Measurements from ENCODE around the gene MAN1C1. TPM values are rescaled to one million over a fixed set of nuclear protein-coding genes. Genes with fewer than 3 reads are reported as not detected.
A peak's percentile ranks its signal among the peaks of the same experiment; 100 is the strongest.

Gene MAN1C1
- total RNA-seq, 1 experiment from 2014 or later, result 5.3 TPM

- no peak for DNase-seq (ENCODE audit: low spot score)
- in situ Hi-C loops (cut with HindIII; ENCODE audit: low sequenced_read_pairs), result no loop called here
These were observed 163.3 kb downstream of the MAN1C1 start for GRCh38 chr1:25779894-25780293.

- in situ Hi-C loops (cut with HindIII; ENCODE audit: low sequenced_read_pairs), result no loop called here
- DNase-seq (ENCODE audit: low spot score), result no peak
These were observed 163.9 kb downstream of the MAN1C1 start for GRCh38 chr1:25780318-25781129.

GRCh38 chr1:25781130-25781433, 164.5 kb downstream of the MAN1C1 start:
- in situ Hi-C loops (cut with HindIII; ENCODE audit: low sequenced_read_pairs), result no loop called here

GRCh38 chr1:25782608-25783201, 166.1 kb downstream of the MAN1C1 start:
- no peak for DNase-seq (ENCODE audit: low spot score)
- in situ Hi-C loops (cut with HindIII; ENCODE audit: low sequenced_read_pairs), result no loop called here

More at GRCh38 chr1:25781130-25781433, 164.5 kb downstream of the MAN1C1 start:
- DNase-seq (ENCODE audit: low spot score), result no peak

GRCh38 chr1:25784575-25785051, 168.0 kb downstream of the MAN1C1 start:
- peak; percentile 88 for DNase-seq (ENCODE audit: low spot score)
- in situ Hi-C loops (cut with HindIII; ENCODE audit: low sequenced_read_pairs), result no loop called here

- DNase-seq (ENCODE audit: low spot score), result no peak
- in situ Hi-C loops (cut with HindIII; ENCODE audit: low sequenced_read_pairs), result no loop called here
These were observed 168.9 kb downstream of the MAN1C1 start for GRCh38 chr1:25785333-25786067.

GRCh38 chr1:25786887-25787759, 170.5 kb downstream of the MAN1C1 start:
- in situ Hi-C loops (cut with HindIII; ENCODE audit: low sequenced_read_pairs), result no loop called here
- DNase-seq (ENCODE audit: low spot score), result no peak

GRCh38 chr1:25787760-25788166, 171.2 kb downstream of the MAN1C1 start:
- no peak for DNase-seq (ENCODE audit: low spot score)
- in situ Hi-C loops (cut with HindIII; ENCODE audit: low sequenced_read_pairs), result no loop called here

- in situ Hi-C loops (cut with HindIII; ENCODE audit: low sequenced_read_pairs), result no loop called here
- no peak for DNase-seq (ENCODE audit: low spot score)
These were observed 173.9 kb downstream of the MAN1C1 start for GRCh38 chr1:25790472-25790871.

GRCh38 chr1:25792115-25792514, 175.5 kb downstream of the MAN1C1 start:
- in situ Hi-C loops (cut with HindIII; ENCODE audit: low sequenced_read_pairs), result no loop called here

GRCh38 chr1:25793585-25794170, 177.1 kb downstream of the MAN1C1 start:
- peak; percentile 72 for DNase-seq (ENCODE audit: low spot score)
- in situ Hi-C loops (cut with HindIII; ENCODE audit: low sequenced_read_pairs), result no loop called here

More at GRCh38 chr1:25792115-25792514, 175.5 kb downstream of the MAN1C1 start:
- no peak for DNase-seq (ENCODE audit: low spot score)

GRCh38 chr1:25794325-25794724, 177.7 kb downstream of the MAN1C1 start:
- DNase-seq (ENCODE audit: low spot score), result no peak
- in situ Hi-C loops (cut with HindIII; ENCODE audit: low sequenced_read_pairs), result no loop called here

GRCh38 chr1:25795211-25795610, 178.6 kb downstream of the MAN1C1 start:
- in situ Hi-C loops (cut with HindIII; ENCODE audit: low sequenced_read_pairs), result no loop called here
- no peak for DNase-seq (ENCODE audit: low spot score)

- in situ Hi-C loops (cut with HindIII; ENCODE audit: low sequenced_read_pairs), result no loop called here
- peak; percentile 68 for DNase-seq (ENCODE audit: low spot score)
These were observed 179.6 kb downstream of the MAN1C1 start for GRCh38 chr1:25795946-25796810.

GRCh38 chr1:25796811-25797458, 180.3 kb downstream of the MAN1C1 start:
- in situ Hi-C loops (cut with HindIII; ENCODE audit: low sequenced_read_pairs), result no loop called here
- peak; percentile 79 for DNase-seq (ENCODE audit: low spot score)

- in situ Hi-C loops (cut with HindIII; ENCODE audit: low sequenced_read_pairs), result no loop called here
- no peak for DNase-seq (ENCODE audit: low spot score)
These were observed 181.3 kb downstream of the MAN1C1 start for GRCh38 chr1:25797939-25798338.

GRCh38 chr1:25798666-25799351, 182.2 kb downstream of the MAN1C1 start:
- DNase-seq (ENCODE audit: low spot score), result no peak
- in situ Hi-C loops (cut with HindIII; ENCODE audit: low sequenced_read_pairs), result no loop called here

Data from G401 (cell line).